HepG2 (cell line): ENCODE measurements around the gene SERPINE2. TPM values are rescaled to one million over a fixed set of nuclear protein-coding genes. Genes with fewer than 3 reads are reported as not detected.

ENCODE experiments used
- CBX5 ChIP-seq: sonication (generic); formaldehyde crosslinking; IDR thresholded peaks from 2 replicates; pipeline ENCODE4 v1.4.0; 2020; ENCODE audit warnings: missing genetic modification reagents, borderline replicate concordance
- MAFG ChIP-seq: sonication (generic); formaldehyde crosslinking; IDR thresholded peaks from 2 replicates; pipeline ENCODE4 v1.5.1; 2020; ENCODE audit warnings: mild to moderate bottlenecking, missing genetic modification reagents
- NFE2L2 ChIP-seq: fragments of 150-350 bp; IDR thresholded peaks from 2 replicates; pipeline ENCODE4 v1.6.1; 2014; ENCODE audit warnings: low read length
- NONO ChIP-seq, 2 experiments: fragments of 450-650 bp in 1 of 2; sonication (generic) in 1 of 2; formaldehyde crosslinking in 1 of 2; IDR thresholded peaks in 1 of 2; conservative IDR thresholded peaks in 1 of 2; 2 replicates each; pipeline versions ENCODE4 v1.6.1 to v1.8.0; 2017 to 2022; ENCODE audit warnings: mild to moderate bottlenecking in 1 of 2, missing genetic modification reagents in 1 of 2, moderate library complexity in 1 of 2
- PRDM10 ChIP-seq: sonication (generic); formaldehyde crosslinking; IDR thresholded peaks from 2 replicates; pipeline ENCODE4 v1.4.0; 2020; ENCODE audit warnings: low read depth, missing genetic modification reagents
- RARA ChIP-seq: IDR thresholded peaks from 2 replicates; pipeline ENCODE4 v1.6.1; 2016; ENCODE audit warnings: missing genetic modification reagents, missing compliant biosample characterization
- SMARCC2 ChIP-seq: fragments of 450-650 bp; IDR thresholded peaks from 2 replicates; pipeline ENCODE4 v1.6.1; 2017; ENCODE audit warnings: antibody characterized with exemption, mild to moderate bottlenecking
- SNAI1 ChIP-seq: sonication (generic); formaldehyde crosslinking; IDR thresholded peaks from 2 replicates; pipeline ENCODE4 v1.5.0; 2020; ENCODE audit warnings: mild to moderate bottlenecking, missing genetic modification reagents, borderline replicate concordance
- SRSF4 ChIP-seq: fragments of 200-400 bp; formaldehyde crosslinking; IDR thresholded peaks from one replicate; pipeline ENCODE4 v1.6.1; 2018; ENCODE audit warnings: mild to moderate bottlenecking, low read depth, low read length, moderate library complexity; ENCODE audit not compliant: poor library complexity, severe bottlenecking
- TBL1XR1 ChIP-seq: fragments of 150-350 bp; IDR thresholded peaks from 2 replicates; pipeline ENCODE4 v1.6.1; 2014; ENCODE audit warnings: borderline replicate concordance, low read length; ENCODE audit not compliant: partially characterized antibody
- TRAFD1 ChIP-seq: sonication (generic); formaldehyde crosslinking; IDR thresholded peaks from 2 replicates; pipeline ENCODE4 v1.5.1; 2020; ENCODE audit warnings: missing genetic modification reagents, mild to moderate bottlenecking, borderline replicate concordance
- U2AF2 ChIP-seq: fragments of 200-400 bp; formaldehyde crosslinking; IDR thresholded peaks from 2 replicates; pipeline ENCODE4 v1.6.1; 2017; ENCODE audit warnings: low read depth, mild to moderate bottlenecking, low read length
- ZFP82 ChIP-seq: sonication (generic); formaldehyde crosslinking; IDR thresholded peaks from 2 replicates; pipeline ENCODE4 v1.5.1; 2020; ENCODE audit warnings: mild to moderate bottlenecking, missing genetic modification reagents, borderline replicate concordance
- ZNF138 ChIP-seq: sonication (generic); formaldehyde crosslinking; IDR thresholded peaks from 2 replicates; pipeline ENCODE4 v1.5.0; 2020; ENCODE audit warnings: mild to moderate bottlenecking, low read depth, missing genetic modification reagents
- ZNF546 ChIP-seq: sonication (generic); formaldehyde crosslinking; conservative IDR thresholded peaks from 2 replicates; pipeline ENCODE4 v1.8.1; 2023; ENCODE audit warnings: mild to moderate bottlenecking, missing genetic modification reagents
- ZNF678 ChIP-seq: sonication (generic); formaldehyde crosslinking; IDR thresholded peaks from 2 replicates; pipeline ENCODE4 v1.4.0; 2020; ENCODE audit warnings: mild to moderate bottlenecking, missing genetic modification reagents
- ZNF790 ChIP-seq: sonication (generic); formaldehyde crosslinking; IDR thresholded peaks from 2 replicates; pipeline ENCODE4 v1.8.0; 2022; ENCODE audit warnings: missing genetic modification reagents, mild to moderate bottlenecking, borderline replicate concordance
- ZUFSP ChIP-seq: sonication (generic); formaldehyde crosslinking; IDR thresholded peaks from 2 replicates; pipeline ENCODE4 v1.9.0; 2021; ENCODE audit warnings: missing genetic modification reagents, mild to moderate bottlenecking, borderline replicate concordance
- polyA plus RNA-seq, 8 experiments: library from polyadenylated mRNA; depleted of rRNA in 3 of 8; stranded (reverse) in 7 of 8; unstranded in 1 of 8; fragments of >200 nt; fragmentation: Illumina TruSeq in 4 of 8; extraction: Trizol in 4 of 8; gene quantifications; 2 replicates each; pipeline versions ENCODE4 v1.2.1 to v1.2.3, GENCODE V29; 2011 to 2016; ENCODE audit warnings: low read depth in 4 of 8, missing spikeins in 1 of 8, mixed read lengths in 1 of 8; ENCODE audit not compliant: insufficient read depth in 1 of 8
- total RNA-seq, 5 experiments: library from RNA; depleted of rRNA; stranded (reverse); fragments of >200 nt; fragmentation: Illumina TruSeq; extraction: Trizol; gene quantifications; 2 replicates each; pipeline ENCODE4 v1.2.3, GENCODE V29; 2016; ENCODE audit warnings: low read depth in 1 of 5

Gene SERPINE2
- total and polyA plus RNA-seq, 2 of the 13 experiments (the other 11 are each of a cell fraction or from before 2014, with no cell fraction given) = 7.9 to 18.1 TPM

GRCh38 chr2:223957092-223957851 lies 81.8 kb downstream of the SERPINE2 start, which contains the start of gene MRPL44 (continued):
- TF ChIP-seq ZNF138 (CRISPR knock-in tag) (no peak; the same call in 1 of the 2 replicates), ZNF790 (CRISPR knock-in tag) (peak; percentile 95), RARA (peak; percentile 76), ZUFSP (CRISPR knock-in tag) (0 out of 2 replicates have a peak, but pooled peaks have one; percentile 66), MAFG (no peak), PRDM10 (peak; percentile 89), NONO (IDR thresholded peaks at IDR 0.05) (no peak), NONO (CRISPR knock-in tag; conservative IDR thresholded peaks at IDR 0.05) (peak; percentile 99), TRAFD1 (peak; percentile 52; the same call in 1 of the 2 replicates), ZNF678 (CRISPR knock-in tag) (peak; percentile 96), CBX5 (CRISPR knock-in tag) (peak; percentile 99), TBL1XR1 (peak; percentile 86), SMARCC2 (no peak), ZNF546 (CRISPR knock-in tag) (peak; percentile 71), U2AF2 (peak; percentile 81; the same call in 1 of the 2 replicates), ZFP82 (0 out of 2 replicates have a peak, but pooled peaks have one; percentile 93), SRSF4 (no peak), SNAI1 (CRISPR knock-in tag) (peak; percentile 90), NFE2L2 (no peak)
